Effector memory CD4-positive, alpha-beta T cell (primary cell): Measurements from ENCODE around the gene NHLRC2.

Experiments used
- DNase-seq, 3 donors: peaks; one replicate each; pipeline ENCODE4 v3.0.0-alpha.2; 2020
- H3K27ac ChIP-seq: 2 replicates; pipeline ENCODE4 v1.7.0; 2013; ENCODE audit warnings: mild to moderate bottlenecking, low read length, moderate library complexity; ENCODE audit not compliant: insufficient read depth, poor library complexity, severe bottlenecking
- H3K27me3 ChIP-seq: replicated peaks from 2 replicates; pipeline ENCODE4 v1.7.0; 2013; ENCODE audit warnings: mild to moderate bottlenecking, low read length; ENCODE audit not compliant: insufficient read depth, control insufficient read depth, poor library complexity, severe bottlenecking
- H3K36me3 ChIP-seq: 2 replicates; pipeline ENCODE4 v1.7.0; 2013; ENCODE audit warnings: mild to moderate bottlenecking, low read length, moderate library complexity; ENCODE audit not compliant: control insufficient read depth, insufficient read depth
- H3K4me1 ChIP-seq: 2 replicates; pipeline ENCODE4 v1.7.0; 2013; ENCODE audit warnings: low read length, mild to moderate bottlenecking; ENCODE audit not compliant: control insufficient read depth, insufficient read depth, poor library complexity, severe bottlenecking
- H3K4me3 ChIP-seq: 2 replicates; pipeline ENCODE4 v1.7.0; 2013; ENCODE audit warnings: low read length, low read depth, mild to moderate bottlenecking; ENCODE audit not compliant: insufficient read depth, poor library complexity, severe bottlenecking
- H3K9me3 ChIP-seq: 2 replicates; pipeline ENCODE4 v1.7.0; 2013; ENCODE audit warnings: mild to moderate bottlenecking, low read length, moderate library complexity; ENCODE audit not compliant: control insufficient read depth

Gene NHLRC2

GRCh38 chr10:113857210-113857609, 2.7 kb downstream of the NHLRC2 start:
- H3K4me3 ChIP-seq = no peak overlapping the region
- no peak for DNase-seq
- H3K4me1 ChIP-seq = peaks cover 7% of the 10 kb centered on the region
- H3K27ac ChIP-seq = no peak overlapping the region
- H3K36me3 ChIP-seq = peaks cover 13% of the 10 kb centered on the region
- no peaks in the 10 kb centered on the region for H3K9me3 ChIP-seq
- H3K27me3 ChIP-seq = no peaks in the 10 kb centered on the region

GRCh38 chr10:113858541-113858940, 4.1 kb downstream of the NHLRC2 start:
- H3K4me3 ChIP-seq = no peak overlapping the region
- peaks cover 13% of the 10 kb centered on the region for H3K36me3 ChIP-seq
- H3K27me3 ChIP-seq = no peaks in the 10 kb centered on the region
- no peaks in the 10 kb centered on the region for H3K9me3 ChIP-seq
- no peak overlapping the region for H3K27ac ChIP-seq
- peaks cover 7% of the 10 kb centered on the region for H3K4me1 ChIP-seq
- no peak for DNase-seq

GRCh38 chr10:113859261-113859660, 4.8 kb downstream of the NHLRC2 start:
- Histone ChIP-seq H3K9me3 (no peaks in the 10 kb centered on the region), H3K4me3 (no peak overlapping the region), H3K4me1 (peaks cover 7% of the 10 kb centered on the region), H3K36me3 (peaks cover 13% of the 10 kb centered on the region), H3K27me3 (no peaks in the 10 kb centered on the region), H3K27ac (no peak overlapping the region)
- DNase-seq = no peak

GRCh38 chr10:113865901-113866300, 11.4 kb downstream of the NHLRC2 start:
- H3K9me3 ChIP-seq = no peaks in the 10 kb centered on the region
- DNase-seq = no peak
- no peaks in the 10 kb centered on the region for H3K4me1 ChIP-seq
- H3K36me3 ChIP-seq = peaks cover 4% of the 10 kb centered on the region
- no peaks in the 10 kb centered on the region for H3K27me3 ChIP-seq
- no peak overlapping the region for H3K4me3 ChIP-seq
- H3K27ac ChIP-seq = no peak overlapping the region

GRCh38 chr10:113866551-113867394, 12.3 kb downstream of the NHLRC2 start:
- Histone ChIP-seq H3K4me3 (no peak overlapping the region), H3K9me3 (no peaks in the 10 kb centered on the region), H3K27ac (no peak overlapping the region), H3K4me1 (no peaks in the 10 kb centered on the region), H3K36me3 (no peaks in the 10 kb centered on the region), H3K27me3 (no peaks in the 10 kb centered on the region)
- no peak for DNase-seq

GRCh38 chr10:113867904-113868303, 13.4 kb downstream of the NHLRC2 start:
- H3K36me3 ChIP-seq = no peaks in the 10 kb centered on the region
- H3K27me3 ChIP-seq = no peaks in the 10 kb centered on the region
- DNase-seq = no peak
- no peaks in the 10 kb centered on the region for H3K4me1 ChIP-seq
- no peak overlapping the region for H3K27ac ChIP-seq
- H3K4me3 ChIP-seq = no peak overlapping the region
- H3K9me3 ChIP-seq = no peaks in the 10 kb centered on the region

- Histone ChIP-seq H3K4me1 (no peaks in the 10 kb centered on the region), H3K9me3 (no peaks in the 10 kb centered on the region), H3K4me3 (no peak overlapping the region), H3K36me3 (no peaks in the 10 kb centered on the region), H3K27me3 (no peaks in the 10 kb centered on the region), H3K27ac (no peak overlapping the region)
- DNase-seq = no peak
These were observed 15.3 kb downstream of the NHLRC2 start for GRCh38 chr10:113869789-113870188.

GRCh38 chr10:113872139-113873030, 17.9 kb downstream of the NHLRC2 start:
- no peak for DNase-seq
- Histone ChIP-seq H3K9me3 (no peaks in the 10 kb centered on the region), H3K4me3 (no peak overlapping the region), H3K27me3 (no peaks in the 10 kb centered on the region), H3K4me1 (no peaks in the 10 kb centered on the region), H3K27ac (no peak overlapping the region), H3K36me3 (peaks cover 2% of the 10 kb centered on the region)

GRCh38 chr10:113875212-113875611, 20.8 kb downstream of the NHLRC2 start:
- H3K36me3 ChIP-seq = peaks cover 5% of the 10 kb centered on the region
- no peak for DNase-seq
- H3K4me3 ChIP-seq = no peak overlapping the region
- no peaks in the 10 kb centered on the region for H3K4me1 ChIP-seq
- no peak overlapping the region for H3K27ac ChIP-seq
- H3K27me3 ChIP-seq = no peaks in the 10 kb centered on the region
- no peaks in the 10 kb centered on the region for H3K9me3 ChIP-seq

GRCh38 chr10:113876461-113876860, 22.0 kb downstream of the NHLRC2 start:
- no peak overlapping the region for H3K27ac ChIP-seq
- H3K36me3 ChIP-seq = peaks cover 5% of the 10 kb centered on the region
- H3K27me3 ChIP-seq = no peaks in the 10 kb centered on the region
- DNase-seq = no peak
- H3K9me3 ChIP-seq = no peaks in the 10 kb centered on the region
- no peaks in the 10 kb centered on the region for H3K4me1 ChIP-seq
- H3K4me3 ChIP-seq = no peak overlapping the region
